Mesenchymal stem cell (in vitro differentiated cells and primary cell): Measurements from ENCODE around the gene RASSF5.

Experiments used
- DNase-seq: peaks from one replicate; pipeline ENCODE4 v3.0.0-alpha.2; 2013
- H2AFZ ChIP-seq: one replicate; pipeline ENCODE4 v1.6.1; 2013; ENCODE audit warnings: low read depth, mild to moderate bottlenecking, control low read depth, inconsistent platforms, low read length, moderate library complexity
- H2AK5ac ChIP-seq: 2 replicates; pipeline ENCODE4 v1.6.1; 2013; ENCODE audit warnings: low read length, moderate library complexity, mild to moderate bottlenecking, inconsistent platforms; ENCODE audit not compliant: severe bottlenecking
- H2BK120ac ChIP-seq: one replicate; pipeline ENCODE4 v1.6.1; 2013; ENCODE audit warnings: low read depth, mild to moderate bottlenecking, inconsistent platforms, low read length, moderate library complexity
- H2BK12ac ChIP-seq, 2 experiments: one replicate each; pipeline ENCODE4 v1.6.1; 2013; ENCODE audit warnings: inconsistent platforms in 2 of 2, low read length in 2 of 2, mild to moderate bottlenecking in 2 of 2, moderate library complexity in 2 of 2, control low read depth in 1 of 2
- H2BK15ac ChIP-seq: one replicate; pipeline ENCODE4 v1.6.1; 2013; ENCODE audit warnings: mild to moderate bottlenecking, low read depth, inconsistent platforms; ENCODE audit not compliant: poor library complexity, severe bottlenecking
- H2BK5ac ChIP-seq: 2 replicates; pipeline ENCODE4 v1.6.1; 2013; ENCODE audit warnings: low read depth, mild to moderate bottlenecking, low read length, control low read depth, inconsistent platforms; ENCODE audit not compliant: poor library complexity, severe bottlenecking
- H3K14ac ChIP-seq, 2 experiments: one replicate each; pipeline ENCODE4 v1.6.1; 2013; ENCODE audit warnings: inconsistent platforms in 2 of 2, low read length in 2 of 2, control low read depth in 1 of 2, mild to moderate bottlenecking in 1 of 2, moderate library complexity in 1 of 2
- H3K18ac ChIP-seq, 2 experiments: one replicate each; pipeline ENCODE4 v1.6.1; 2013; ENCODE audit warnings: inconsistent platforms in 2 of 2, low read length in 2 of 2, control low read depth in 1 of 2, low read depth in 1 of 2, mild to moderate bottlenecking in 1 of 2
- H3K23ac ChIP-seq, 2 experiments: one replicate each; pipeline ENCODE4 v1.6.1; 2013; ENCODE audit warnings: inconsistent platforms in 2 of 2, low read length in 2 of 2, mild to moderate bottlenecking in 2 of 2, moderate library complexity in 2 of 2, control low read depth in 1 of 2
- H3K27ac ChIP-seq: 2 replicates; pipeline ENCODE4 v1.5.1; 2013; ENCODE audit warnings: mild to moderate bottlenecking, moderate library complexity, low read length, control low read depth, inconsistent platforms; ENCODE audit not compliant: poor library complexity, severe bottlenecking
- H3K27me3 ChIP-seq, 2 experiments: 2 replicates each; pipeline versions ENCODE4 v1.6.1 to v1.7.0; 2013; ENCODE audit warnings: low read length in 2 of 2, mild to moderate bottlenecking in 2 of 2, moderate library complexity in 2 of 2, control low read depth in 1 of 2, inconsistent platforms in 1 of 2; ENCODE audit not compliant: control insufficient read depth in 1 of 2, insufficient read depth in 1 of 2
- H3K36me3 ChIP-seq, 2 experiments: 2 replicates each; pipeline versions ENCODE4 v1.6.1 to v1.7.0; 2013; ENCODE audit warnings: low read length in 2 of 2, control low read depth in 1 of 2, inconsistent platforms in 1 of 2, low read depth in 1 of 2, mild to moderate bottlenecking in 1 of 2; ENCODE audit not compliant: insufficient read depth in 2 of 2, control insufficient read depth in 1 of 2
- H3K4ac ChIP-seq, 2 experiments: one replicate each; pipeline ENCODE4 v1.6.1; 2013; ENCODE audit warnings: inconsistent platforms in 2 of 2, low read length in 2 of 2, mild to moderate bottlenecking in 2 of 2, moderate library complexity in 2 of 2, control low read depth in 1 of 2, low read depth in 1 of 2
- H3K4me1 ChIP-seq: 2 replicates; pipeline ENCODE4 v1.6.1; 2013; ENCODE audit warnings: low read depth, low read length, control low read depth; ENCODE audit not compliant: control insufficient read depth, insufficient read depth
- H3K4me2 ChIP-seq: 2 replicates; pipeline ENCODE4 v1.6.1; 2013; ENCODE audit warnings: low read length, mild to moderate bottlenecking, inconsistent platforms; ENCODE audit not compliant: poor library complexity, severe bottlenecking
- H3K4me3 ChIP-seq, 2 experiments: 2 replicates each; pipeline versions ENCODE4 v1.5.1 to v1.7.0; 2013; ENCODE audit warnings: low read length in 2 of 2, mild to moderate bottlenecking in 2 of 2, control low read depth in 1 of 2, low read depth in 1 of 2; ENCODE audit not compliant: insufficient read depth in 1 of 2
- H3K79me1 ChIP-seq: replicated peaks from 2 replicates; pipeline ENCODE4 v1.6.1; 2013; ENCODE audit warnings: mild to moderate bottlenecking, control low read depth, low read length, inconsistent platforms; ENCODE audit not compliant: poor library complexity, severe bottlenecking
- H3K9ac ChIP-seq: 2 replicates; pipeline ENCODE4 v1.7.0; 2013; ENCODE audit warnings: mild to moderate bottlenecking, low read length, moderate library complexity
- H3K9me3 ChIP-seq: 2 replicates; pipeline ENCODE4 v1.7.0; 2013; ENCODE audit warnings: mild to moderate bottlenecking, low read length; ENCODE audit not compliant: control insufficient read depth
- H4K8ac ChIP-seq: one replicate; pipeline ENCODE4 v1.6.1; 2013; ENCODE audit warnings: inconsistent platforms, mild to moderate bottlenecking, low read length, moderate library complexity
- H4K91ac ChIP-seq: one replicate; pipeline ENCODE4 v1.6.1; 2013; ENCODE audit warnings: mild to moderate bottlenecking, low read length, inconsistent platforms
- WGBS: methylation state at CpG from one replicate; pipeline ENCODE4 v1.1.7; 2013; ENCODE audit warnings: mixed read lengths; 5-methylcytosine and 5-hydroxymethylcytosine counted together

Gene RASSF5

DNA sequence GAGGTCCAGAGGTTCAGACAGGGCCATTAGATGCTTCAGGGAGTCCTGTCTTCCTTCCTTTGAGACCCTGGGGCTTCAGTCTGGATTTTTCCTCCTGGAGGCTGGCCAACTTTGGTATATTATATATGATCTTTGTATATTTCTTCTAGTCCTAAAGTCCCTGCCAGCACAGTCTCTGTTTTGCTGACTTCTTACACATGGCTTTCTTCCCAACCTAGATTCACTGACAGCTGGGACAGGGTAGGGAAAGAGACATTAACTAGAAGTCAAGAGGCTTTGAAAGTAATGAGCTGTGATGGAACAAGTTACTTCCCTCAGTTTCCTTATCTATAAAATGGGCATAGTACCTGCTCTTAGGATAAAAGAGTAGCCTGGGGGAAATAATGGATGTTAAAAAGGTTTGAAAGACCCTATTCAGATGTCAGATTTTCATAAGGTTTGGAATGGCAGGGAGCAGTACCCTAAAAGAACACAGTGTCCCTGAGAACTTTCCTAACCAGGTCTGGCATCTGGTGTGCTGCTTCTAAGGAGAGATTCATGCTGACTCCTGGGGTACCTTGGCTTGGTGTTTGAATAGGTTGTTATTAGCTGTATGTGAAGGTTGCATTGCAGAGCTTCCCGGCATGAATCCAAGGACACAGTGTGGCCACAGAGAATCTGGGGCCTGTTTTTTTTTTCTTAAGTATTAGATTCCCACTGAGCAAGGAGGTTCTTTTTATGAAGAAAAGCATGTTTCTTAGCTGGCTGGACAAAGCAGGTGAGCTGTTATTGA lies 47.6 kb downstream of the RASSF5 start:
- 90% methylated on average over 1 of the region's 1 CpG for WGBS

GRCh38 chr1:206555473-206555935 lies 48.2 kb downstream of the RASSF5 start:
- H3K9ac ChIP-seq = no peak overlapping the region
- no peak overlapping the region for H3K4me2 ChIP-seq
- no peak overlapping the region for H2BK5ac ChIP-seq
- H3K79me1 ChIP-seq = no peaks in the 10 kb centered on the region
- no peaks in the 10 kb centered on the region for H3K9me3 ChIP-seq
- H3K27ac ChIP-seq = no peak overlapping the region
- H2AK5ac ChIP-seq = no peak overlapping the region
- peak overlapping the region in 1 of 2 experiments; percentile 20 for H3K4me3 ChIP-seq
- H3K23ac ChIP-seq = no peak overlapping the region
- H3K4me1 ChIP-seq = peaks cover 13% of the 10 kb centered on the region
- no peak overlapping the region for H3K14ac ChIP-seq
- H3K27me3 ChIP-seq = peaks cover 0 to 64% of the 10 kb centered on the region in 2 experiments
- H4K91ac ChIP-seq = no peak overlapping the region
- no peak overlapping the region for H2BK12ac ChIP-seq
- 68% methylated on average over 10 of the region's 10 CpGs for WGBS
- H3K36me3 ChIP-seq = no peaks in the 10 kb centered on the region
- H4K8ac ChIP-seq = no peak overlapping the region
- H3K4ac ChIP-seq = no peak overlapping the region
- no peak overlapping the region for H2AFZ ChIP-seq
- no peak overlapping the region for H2BK120ac ChIP-seq
- no peak for DNase-seq
- no peak overlapping the region for H2BK15ac ChIP-seq
- peak overlapping the region in 1 of 2 experiments; percentile 32 for H3K18ac ChIP-seq

More for the DNA sequence above, 47.6 kb downstream of the RASSF5 start:
- no peak overlapping the region for H3K23ac ChIP-seq
- no peaks in the 10 kb centered on the region for H3K9me3 ChIP-seq
- H3K79me1 ChIP-seq = no peaks in the 10 kb centered on the region
- no peak overlapping the region for H3K18ac ChIP-seq
- H3K4me3 ChIP-seq = no peak overlapping the region
- no peaks in the 10 kb centered on the region for H3K36me3 ChIP-seq
- H3K27ac ChIP-seq = no peak overlapping the region
- H2AK5ac ChIP-seq = no peak overlapping the region
- no peak overlapping the region for H3K4ac ChIP-seq
- H2BK120ac ChIP-seq = no peak overlapping the region
- no peak for DNase-seq
- no peak overlapping the region for H2BK5ac ChIP-seq
- no peak overlapping the region for H3K14ac ChIP-seq
- H3K9ac ChIP-seq = no peak overlapping the region
- H3K4me2 ChIP-seq = no peak overlapping the region
- H4K8ac ChIP-seq = no peak overlapping the region
- H2AFZ ChIP-seq = no peak overlapping the region
- H3K4me1 ChIP-seq = peaks cover 12% of the 10 kb centered on the region
- no peak overlapping the region for H4K91ac ChIP-seq
- no peak overlapping the region for H2BK12ac ChIP-seq
- H2BK15ac ChIP-seq = no peak overlapping the region
- peaks cover 0 to 66% of the 10 kb centered on the region in 2 experiments for H3K27me3 ChIP-seq

GRCh38 chr1:206556047-206556749 lies 48.9 kb downstream of the RASSF5 start:
- H2AFZ ChIP-seq = no peak overlapping the region
- no peaks in the 10 kb centered on the region for H3K36me3 ChIP-seq
- no peaks in the 10 kb centered on the region for H3K9me3 ChIP-seq
- H3K79me1 ChIP-seq = no peaks in the 10 kb centered on the region
- WGBS = 85% methylated on average over 7 of the region's 7 CpGs
- no peak overlapping the region for H2BK5ac ChIP-seq
- H3K23ac ChIP-seq = no peak overlapping the region
- H2BK12ac ChIP-seq = no peak overlapping the region
- no peak overlapping the region for H4K8ac ChIP-seq
- no peak for DNase-seq
- H2AK5ac ChIP-seq = no peak overlapping the region
- no peak overlapping the region for H3K4me2 ChIP-seq
- H3K9ac ChIP-seq = no peak overlapping the region
- H4K91ac ChIP-seq = no peak overlapping the region
- peaks cover 13% of the 10 kb centered on the region for H3K4me1 ChIP-seq
- no peak overlapping the region for H3K4me3 ChIP-seq
- H2BK15ac ChIP-seq = peak overlapping the region; percentile 65
- H2BK120ac ChIP-seq = no peak overlapping the region
- no peak overlapping the region for H3K27ac ChIP-seq
- no peak overlapping the region for H3K4ac ChIP-seq
- no peak overlapping the region for H3K14ac ChIP-seq
- no peak overlapping the region for H3K18ac ChIP-seq
- peaks cover 0 to 57% of the 10 kb centered on the region in 2 experiments for H3K27me3 ChIP-seq
